Measurements from ENCODE around the gene CCL5.

Gene CCL5

GRCh38 chr17:35876534-35876933 is 3.6 kb downstream of the CCL5 start:
- no peaks in the 10 kb centered on the region for H3K36me3 ChIP-seq (ENCODE audit: low read depth)
- no peaks in the 10 kb centered on the region for H3K4me1 ChIP-seq (ENCODE audit: insufficient read depth, poor library complexity, severe bottlenecking)
- no peak overlapping the region for H3K27ac ChIP-seq (ENCODE audit: poor library complexity, severe bottlenecking)
- no peaks in the 10 kb centered on the region for H3K9me3 ChIP-seq (ENCODE audit: severe bottlenecking)
- H3K27me3 ChIP-seq (ENCODE audit: insufficient read depth, poor library complexity, severe bottlenecking) = no peaks in the 10 kb centered on the region
- no peak for TF ChIP-seq CTCF (IDR thresholded peaks at IDR 0.05; ENCODE audit: poor library complexity, severe bottlenecking)
- DNase-seq (ENCODE audit: low spot score) (no peak), ATAC-seq (ENCODE audit: low read depth) (no peak)
- no peak overlapping the region for H3K4me3 ChIP-seq (ENCODE audit: severe bottlenecking)

- H3K27me3 ChIP-seq (ENCODE audit: insufficient read depth, poor library complexity, severe bottlenecking) = no peaks in the 10 kb centered on the region
- DNase-seq (ENCODE audit: low spot score) = no peak
- ATAC-seq (ENCODE audit: low read depth) = no peak
- H3K27ac ChIP-seq (ENCODE audit: poor library complexity, severe bottlenecking) = no peak overlapping the region
- H3K4me1 ChIP-seq (ENCODE audit: insufficient read depth, poor library complexity, severe bottlenecking) = no peaks in the 10 kb centered on the region
- no peaks in the 10 kb centered on the region for H3K36me3 ChIP-seq (ENCODE audit: low read depth)
- no peak overlapping the region for H3K4me3 ChIP-seq (ENCODE audit: severe bottlenecking)
- no peak for TF ChIP-seq CTCF (IDR thresholded peaks at IDR 0.05; ENCODE audit: poor library complexity, severe bottlenecking)
- H3K9me3 ChIP-seq (ENCODE audit: severe bottlenecking) = no peaks in the 10 kb centered on the region
Measured at GRCh38 chr17:35875800-35876139, 4.4 kb downstream of the CCL5 start.

GRCh38 chr17:35875072-35875799 is 4.9 kb downstream of the CCL5 start:
- Histone ChIP-seq H3K9me3 (ENCODE audit: severe bottlenecking) (no peaks in the 10 kb centered on the region), H3K27ac (ENCODE audit: poor library complexity, severe bottlenecking) (no peak overlapping the region), H3K36me3 (ENCODE audit: low read depth) (no peaks in the 10 kb centered on the region), H3K4me3 (ENCODE audit: severe bottlenecking) (no peak overlapping the region), H3K27me3 (ENCODE audit: insufficient read depth, poor library complexity, severe bottlenecking) (no peaks in the 10 kb centered on the region), H3K4me1 (ENCODE audit: insufficient read depth, poor library complexity, severe bottlenecking) (no peaks in the 10 kb centered on the region)
- ATAC-seq (ENCODE audit: low read depth) (no peak), DNase-seq (ENCODE audit: low spot score) (no peak)
- no peak for TF ChIP-seq CTCF (IDR thresholded peaks at IDR 0.05; ENCODE audit: poor library complexity, severe bottlenecking)

GRCh38 chr17:35872196-35872980 is 7.8 kb downstream of the CCL5 start:
- Histone ChIP-seq H3K4me1 (ENCODE audit: insufficient read depth, poor library complexity, severe bottlenecking) (no peaks in the 10 kb centered on the region), H3K36me3 (ENCODE audit: low read depth) (no peaks in the 10 kb centered on the region), H3K27me3 (ENCODE audit: insufficient read depth, poor library complexity, severe bottlenecking) (no peaks in the 10 kb centered on the region), H3K4me3 (ENCODE audit: severe bottlenecking) (no peak overlapping the region), H3K27ac (ENCODE audit: poor library complexity, severe bottlenecking) (no peak overlapping the region), H3K9me3 (ENCODE audit: severe bottlenecking) (no peaks in the 10 kb centered on the region)
- DNase-seq (ENCODE audit: low spot score) (no peak), ATAC-seq (ENCODE audit: low read depth) (no peak)
- no peak for TF ChIP-seq CTCF (IDR thresholded peaks at IDR 0.05; ENCODE audit: poor library complexity, severe bottlenecking)

Data from RWPE2 (cell line).